Nephron progenitor cell (in vitro differentiated cells): ENCODE data around the gene ZNF3.

Experiments used
- DNase-seq: peaks from one replicate; pipeline ENCODE4 v3.0.0; 2021
- H3K27ac Mint-ChIP-seq: 2 replicates; pipeline ENCODE4 v1.8.0; 2021; ENCODE audit warnings: mild to moderate bottlenecking, moderate library complexity, mixed read lengths
- H3K27me3 Mint-ChIP-seq: 2 replicates; pipeline ENCODE4 v1.8.0; 2021; ENCODE audit warnings: mild to moderate bottlenecking, low read depth, mixed read lengths; ENCODE audit not compliant: poor library complexity
- H3K36me3 Mint-ChIP-seq: 2 replicates; pipeline ENCODE4 v1.8.0; 2021; ENCODE audit warnings: low read depth, mixed read lengths
- H3K4me1 Mint-ChIP-seq: 2 replicates; pipeline ENCODE4 v1.8.0; 2021; ENCODE audit warnings: mixed read lengths
- H3K4me3 Mint-ChIP-seq: 2 replicates; pipeline ENCODE4 v1.8.0; 2021; ENCODE audit warnings: mild to moderate bottlenecking, moderate library complexity, mixed read lengths
- H3K9me3 Mint-ChIP-seq: 2 replicates; pipeline ENCODE4 v1.8.0; 2021; ENCODE audit warnings: mild to moderate bottlenecking, moderate library complexity, mixed read lengths
- TF ChIP-seq, protein P1 (sequence below): fragments of 200-600 bp; sonication (generic); IDR thresholded peaks from 2 replicates; pipeline ENCODE4 v1.5.0; 2021; ENCODE audit warnings: antibody characterized with exemption

Gene ZNF3

GRCh38 chr7:100044718-100045117 lies 36.8 kb downstream of the ZNF3 start:
- peaks cover 29% of the 10 kb centered on the region for H3K36me3 Mint-ChIP-seq
- TF ChIP-seq, protein P1, sequence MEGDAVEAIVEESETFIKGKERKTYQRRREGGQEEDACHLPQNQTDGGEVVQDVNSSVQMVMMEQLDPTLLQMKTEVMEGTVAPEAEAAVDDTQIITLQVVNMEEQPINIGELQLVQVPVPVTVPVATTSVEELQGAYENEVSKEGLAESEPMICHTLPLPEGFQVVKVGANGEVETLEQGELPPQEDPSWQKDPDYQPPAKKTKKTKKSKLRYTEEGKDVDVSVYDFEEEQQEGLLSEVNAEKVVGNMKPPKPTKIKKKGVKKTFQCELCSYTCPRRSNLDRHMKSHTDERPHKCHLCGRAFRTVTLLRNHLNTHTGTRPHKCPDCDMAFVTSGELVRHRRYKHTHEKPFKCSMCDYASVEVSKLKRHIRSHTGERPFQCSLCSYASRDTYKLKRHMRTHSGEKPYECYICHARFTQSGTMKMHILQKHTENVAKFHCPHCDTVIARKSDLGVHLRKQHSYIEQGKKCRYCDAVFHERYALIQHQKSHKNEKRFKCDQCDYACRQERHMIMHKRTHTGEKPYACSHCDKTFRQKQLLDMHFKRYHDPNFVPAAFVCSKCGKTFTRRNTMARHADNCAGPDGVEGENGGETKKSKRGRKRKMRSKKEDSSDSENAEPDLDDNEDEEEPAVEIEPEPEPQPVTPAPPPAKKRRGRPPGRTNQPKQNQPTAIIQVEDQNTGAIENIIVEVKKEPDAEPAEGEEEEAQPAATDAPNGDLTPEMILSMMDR = no peak
- H3K4me1 Mint-ChIP-seq = no peaks in the 10 kb centered on the region
- H3K4me3 Mint-ChIP-seq = no peak overlapping the region
- no peak for DNase-seq
- peaks cover 4% of the 10 kb centered on the region for H3K9me3 Mint-ChIP-seq
- peaks cover 6% of the 10 kb centered on the region for H3K27me3 Mint-ChIP-seq
- H3K27ac Mint-ChIP-seq = no peak overlapping the region

- no peak for DNase-seq
These were observed 40.9 kb downstream of the ZNF3 start for GRCh38 chr7:100040575-100040974.

DNA sequence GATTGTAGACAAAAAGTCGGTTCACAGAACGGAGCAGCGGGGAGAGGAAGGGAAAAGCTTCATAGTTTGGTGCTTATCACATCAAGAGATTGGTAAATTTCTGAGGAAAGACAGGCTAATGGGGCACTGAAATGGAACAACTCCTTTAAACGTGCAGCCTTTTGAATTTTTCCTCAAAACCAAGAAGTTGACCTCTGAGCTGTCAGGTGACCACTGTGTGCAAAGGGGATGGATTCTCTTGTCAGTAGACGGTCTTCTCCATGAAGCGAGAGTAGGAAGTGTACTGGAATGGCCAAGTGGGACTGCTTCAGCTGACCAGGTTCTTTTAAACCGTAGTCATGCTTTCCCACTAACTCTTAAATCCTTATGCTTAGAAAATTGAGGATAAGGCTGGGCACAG lies 43.2 kb downstream of the ZNF3 start:
- no peak overlapping the region for H3K27ac Mint-ChIP-seq

More at GRCh38 chr7:100040575-100040974, 40.9 kb downstream of the ZNF3 start:
- TF ChIP-seq, protein P1 = no peak
- peaks cover 69% of the 10 kb centered on the region for H3K36me3 Mint-ChIP-seq
- no peak overlapping the region for H3K27ac Mint-ChIP-seq
- H3K4me3 Mint-ChIP-seq = no peak overlapping the region
- peaks cover 15% of the 10 kb centered on the region for H3K9me3 Mint-ChIP-seq
- no peaks in the 10 kb centered on the region for H3K27me3 Mint-ChIP-seq
- no peaks in the 10 kb centered on the region for H3K4me1 Mint-ChIP-seq

GRCh38 chr7:100035876-100036275 lies 45.6 kb downstream of the ZNF3 start:
- Mint-ChIP-seq H3K27me3 (no peaks in the 10 kb centered on the region), H3K27ac (no peak overlapping the region), H3K4me3 (no peak overlapping the region), H3K9me3 (peaks cover 46% of the 10 kb centered on the region), H3K36me3 (peaks cover 97% of the 10 kb centered on the region), H3K4me1 (no peaks in the 10 kb centered on the region)
- TF ChIP-seq, protein P1 = no peak
- no peak for DNase-seq

More for the DNA sequence above, 43.2 kb downstream of the ZNF3 start:
- H3K4me1 Mint-ChIP-seq = no peaks in the 10 kb centered on the region
- TF ChIP-seq, protein P1 = no peak
- no peak for DNase-seq
- H3K36me3 Mint-ChIP-seq = peaks cover 87% of the 10 kb centered on the region
- no peaks in the 10 kb centered on the region for H3K27me3 Mint-ChIP-seq
- peaks cover 31% of the 10 kb centered on the region for H3K9me3 Mint-ChIP-seq
- H3K4me3 Mint-ChIP-seq = no peak overlapping the region

- Mint-ChIP-seq H3K4me1 (no peaks in the 10 kb centered on the region), H3K27ac (no peak overlapping the region), H3K27me3 (no peaks in the 10 kb centered on the region), H3K36me3 (peaks cover 97% of the 10 kb centered on the region), H3K9me3 (peaks cover 46% of the 10 kb centered on the region), H3K4me3 (no peak overlapping the region)
- DNase-seq = no peak
- TF ChIP-seq, protein P1 = no peak
These were observed 46.5 kb downstream of the ZNF3 start for GRCh38 chr7:100034871-100035510.

DNA sequence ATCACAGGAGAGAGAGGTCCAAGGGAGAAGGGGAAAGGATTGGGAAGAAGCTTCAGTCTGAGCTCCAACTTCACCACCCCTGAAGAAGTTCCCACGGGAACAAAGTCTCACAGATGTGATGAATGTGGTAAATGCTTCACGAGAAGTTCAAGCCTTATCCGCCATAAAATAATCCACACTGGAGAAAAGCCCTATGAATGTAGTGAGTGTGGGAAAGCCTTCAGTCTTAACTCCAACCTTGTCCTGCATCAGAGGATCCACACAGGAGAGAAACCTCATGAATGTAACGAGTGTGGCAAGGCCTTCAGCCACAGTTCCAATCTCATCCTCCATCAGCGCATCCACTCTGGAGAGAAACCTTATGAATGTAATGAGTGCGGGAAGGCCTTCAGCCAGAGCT lies 48.0 kb downstream of the ZNF3 start:
- no peak for DNase-seq
- no peaks in the 10 kb centered on the region for H3K4me1 Mint-ChIP-seq
- no peak overlapping the region for H3K4me3 Mint-ChIP-seq
- peaks cover 46% of the 10 kb centered on the region for H3K9me3 Mint-ChIP-seq
- H3K36me3 Mint-ChIP-seq = peaks cover 97% of the 10 kb centered on the region
- no peak overlapping the region for H3K27ac Mint-ChIP-seq
- TF ChIP-seq, protein P1 = no peak
- no peaks in the 10 kb centered on the region for H3K27me3 Mint-ChIP-seq
